ENCODE measurements around the gene UCP2. TPM values are rescaled to one million over a fixed set of nuclear protein-coding genes. Genes with fewer than 3 reads are reported as not detected.
"Not testable (repeated sequence)": the region's sequence is repeated elsewhere in the genome, so short reads cannot be mapped to it uniquely, and the experiment has no call there.

UCP2 gene
- total RNA-seq, 3 donors from 2014 or later: 69.3 to 146 (median 88.9) TPM

- Mint-ChIP-seq H3K4me1 (ENCODE audit: low read depth) (no peaks in the 10 kb centered on the region), H3K36me3 (ENCODE audit: insufficient read depth) (peaks cover 9% of the 10 kb centered on the region), H3K9me3 (peaks cover 6% of the 10 kb centered on the region), H3K4me3 (no peak overlapping the region), H3K27me3 (ENCODE audit: low read depth) (no peaks in the 10 kb centered on the region)
- ATAC-seq (no peak), DNase-seq (no peak)
These were observed 43.5 kb downstream of the UCP2 start for GRCh38 chr11:73939096-73939495.

GRCh38 chr11:73936047-73936446 is 46.6 kb downstream of the UCP2 start:
- not testable (repeated sequence) for H3K4me3 Mint-ChIP-seq; ATAC-seq; DNase-seq; H3K27me3 Mint-ChIP-seq (ENCODE audit: low read depth); H3K4me1 Mint-ChIP-seq (ENCODE audit: low read depth); H3K9me3 Mint-ChIP-seq
- peaks cover 10% of the 10 kb centered on the region for H3K36me3 Mint-ChIP-seq (ENCODE audit: insufficient read depth)

- Mint-ChIP-seq H3K27me3 (ENCODE audit: low read depth) (no peaks in the 10 kb centered on the region), H3K4me3 (no peak overlapping the region), H3K36me3 (ENCODE audit: insufficient read depth) (peaks cover 19% of the 10 kb centered on the region), H3K4me1 (ENCODE audit: low read depth) (no peaks in the 10 kb centered on the region), H3K9me3 (no peaks in the 10 kb centered on the region)
- ATAC-seq: no peak
- DNase-seq: no peak
These were observed 49.9 kb downstream of the UCP2 start for GRCh38 chr11:73932781-73933180.

GRCh38 chr11:73931951-73932350 is 50.7 kb downstream of the UCP2 start:
- H3K9me3 Mint-ChIP-seq: no peaks in the 10 kb centered on the region
- no peaks in the 10 kb centered on the region for H3K27me3 Mint-ChIP-seq (ENCODE audit: low read depth)
- ATAC-seq (no peak), DNase-seq (no peak)
- H3K4me1 Mint-ChIP-seq (ENCODE audit: low read depth): no peaks in the 10 kb centered on the region
- H3K36me3 Mint-ChIP-seq (ENCODE audit: insufficient read depth): peaks cover 27% of the 10 kb centered on the region
- H3K4me3 Mint-ChIP-seq: no peak overlapping the region

DNA sequence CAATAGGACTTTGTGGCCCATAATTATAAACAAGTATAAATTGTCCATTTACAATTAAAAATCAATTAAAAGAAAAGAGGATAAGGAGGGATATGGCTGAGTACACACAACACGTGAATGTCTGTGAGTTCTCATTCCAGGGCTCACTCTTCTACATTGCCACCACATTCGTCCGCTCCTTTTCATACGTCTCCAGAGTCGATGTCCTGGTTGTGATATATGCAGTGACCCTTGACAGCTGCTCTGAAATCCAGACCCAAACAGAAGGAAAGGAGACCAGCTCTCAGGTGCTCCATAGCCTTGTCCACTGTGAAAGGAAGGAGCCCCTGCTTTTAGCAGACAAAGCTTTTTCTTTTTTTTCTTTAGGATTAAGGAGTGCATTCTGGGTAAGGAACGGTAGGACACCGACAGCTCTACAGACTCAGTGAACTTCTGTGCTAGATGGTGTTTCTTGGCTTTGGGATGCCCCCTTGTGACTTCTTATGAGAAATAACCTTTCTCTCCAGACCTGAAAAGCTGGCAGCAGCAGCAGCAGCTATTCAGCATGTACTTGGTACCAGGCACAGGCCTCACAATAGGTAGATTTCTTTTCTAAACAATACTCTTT is 51.5 kb downstream of the UCP2 start:
- no peak overlapping the region for H3K4me3 Mint-ChIP-seq

GRCh38 chr11:73929388-73929787 is 53.3 kb downstream of the UCP2 start:
- Mint-ChIP-seq H3K9me3 (no peaks in the 10 kb centered on the region), H3K4me3 (no peak overlapping the region), H3K36me3 (ENCODE audit: insufficient read depth) (peaks cover 33% of the 10 kb centered on the region), H3K27me3 (ENCODE audit: low read depth) (no peaks in the 10 kb centered on the region), H3K4me1 (ENCODE audit: low read depth) (no peaks in the 10 kb centered on the region)
- DNase-seq (no peak), ATAC-seq (no peak)

More for the DNA sequence above, 51.5 kb downstream of the UCP2 start:
- ATAC-seq: peak in 1 of 2 donors; percentile 28
- no peaks in the 10 kb centered on the region for H3K9me3 Mint-ChIP-seq
- H3K27me3 Mint-ChIP-seq (ENCODE audit: low read depth): no peaks in the 10 kb centered on the region
- peaks cover 31% of the 10 kb centered on the region for H3K36me3 Mint-ChIP-seq (ENCODE audit: insufficient read depth)
- H3K4me1 Mint-ChIP-seq (ENCODE audit: low read depth): no peaks in the 10 kb centered on the region
- no peak for DNase-seq

Other genes with a start within 250 kb of the UCP2 start
- gene RAB6A, start 221.8 kb downstream of the UCP2 start, total RNA-seq: 10 to 100 TPM; 53.3 to 62.7 (median 59.5) TPM
- 10 to 100 TPM; 49.9 to 51.5 (median 51.3) TPM for gene MRPL48, start 195.0 kb downstream of the UCP2 start, total RNA-seq
- 100 to 1,000 TPM; 124 to 137 (median 128) TPM for gene COA4, start 106.0 kb downstream of the UCP2 start, total RNA-seq
- gene PAAF1, start 105.8 kb downstream of the UCP2 start, total RNA-seq: 10 to 100 TPM; 21.6 to 28.4 (median 22.0) TPM
- gene DNAJB13, start 31.8 kb downstream of the UCP2 start, total RNA-seq: under 1 TPM in 2 of 3 donors, not detected in 1; 0.27 to 0.61 TPM
- gene UCP3, start 26.2 kb upstream of the UCP2 start, total RNA-seq: 1 to 10 TPM; 1.3 to 2.6 (median 1.7) TPM
- gene C2CD3, start 188.2 kb upstream of the UCP2 start, total RNA-seq: 10 to 100 TPM; 28.9 to 32.4 (median 29.8) TPM
- 10 to 100 TPM; 27.7 to 38.3 (median 30.4) TPM for gene PPME1, start 188.4 kb upstream of the UCP2 start, total RNA-seq